Measurements from ENCODE around the gene GGCT.

- no peak for TF ChIP-seq TSHZ2 (CRISPR knock-in tag; IDR thresholded peaks at IDR 0.05)
- no peak for TF ChIP-seq OSR1 (CRISPR knock-in tag; IDR thresholded peaks at IDR 0.05)
- no peak for TF ChIP-seq ZNF8 (CRISPR knock-in tag; IDR thresholded peaks at IDR 0.05)
- TF ChIP-seq PATZ1 (CRISPR knock-in tag; IDR thresholded peaks at IDR 0.05; ENCODE audit: borderline replicate concordance): no peak
- TF ChIP-seq ARNTL (CRISPR knock-in tag; IDR thresholded peaks at IDR 0.05; ENCODE audit: borderline replicate concordance, low read depth): no peak
- TF ChIP-seq TCF4 (CRISPR knock-in tag; IDR thresholded peaks at IDR 0.05; ENCODE audit: borderline replicate concordance): no peak
- TF ChIP-seq ZNF565 (CRISPR knock-in tag; conservative IDR thresholded peaks at IDR 0.05; ENCODE audit: low read depth): no peak
- no peak for TF ChIP-seq RARB (CRISPR knock-in tag; IDR thresholded peaks at IDR 0.05)
- TF ChIP-seq BACH2 (CRISPR knock-in tag; IDR thresholded peaks at IDR 0.05; ENCODE audit: borderline replicate concordance): no peak
Observed at GRCh38 chr7:30523466-30523865, 18.8 kb upstream of the GGCT start.

All from SK-N-SH treated with all-trans-retinoic acid at 6 μM for 48 hours (cell line).